Neural cell (in vitro differentiated cells): ENCODE data around the gene CCDC61.

ENCODE experiments used
- CTCF ChIP-seq: fragments of 450-650 bp; IDR thresholded peaks from 2 replicates; pipeline ENCODE4 v1.5.1; 2014; ENCODE audit warnings: antibody characterized with exemption, mild to moderate bottlenecking, moderate library complexity; ENCODE audit not compliant: poor library complexity, severe bottlenecking
- EZH2 ChIP-seq: fragments of 200-600, 300-800 bp; shearing (Covaris generic), sonication (generic); IDR thresholded peaks from 2 replicates; pipeline ENCODE4 v1.6.1; 2014; ENCODE audit warnings: antibody characterized with exemption, low read length, borderline replicate concordance, mild to moderate bottlenecking; ENCODE audit not compliant: insufficient read depth, poor library complexity, severe bottlenecking
- RAD21 ChIP-seq: fragments of 450-650 bp; conservative IDR thresholded peaks from 2 replicates; pipeline ENCODE4 v1.6.1; 2014; ENCODE audit warnings: antibody characterized with exemption, mild to moderate bottlenecking, moderate library complexity
- SMC3 ChIP-seq: fragments of 450-650 bp; conservative IDR thresholded peaks from 2 replicates; pipeline ENCODE4 v1.6.1; 2014; ENCODE audit warnings: antibody characterized with exemption, mild to moderate bottlenecking, moderate library complexity; ENCODE audit not compliant: poor library complexity
- TAF1 ChIP-seq: IDR thresholded peaks from 2 replicates; pipeline ENCODE4 v1.6.1; 2012; ENCODE audit warnings: low read depth
- TF ChIP-seq, protein P1 (sequence below): IDR thresholded peaks from 2 replicates; pipeline ENCODE4 v1.6.1; 2012; ENCODE audit warnings: borderline replicate concordance

GRCh38 chr19:45959517-45960025, 35.7 kb upstream of the CCDC61 start:
- TF ChIP-seq, protein P1, sequence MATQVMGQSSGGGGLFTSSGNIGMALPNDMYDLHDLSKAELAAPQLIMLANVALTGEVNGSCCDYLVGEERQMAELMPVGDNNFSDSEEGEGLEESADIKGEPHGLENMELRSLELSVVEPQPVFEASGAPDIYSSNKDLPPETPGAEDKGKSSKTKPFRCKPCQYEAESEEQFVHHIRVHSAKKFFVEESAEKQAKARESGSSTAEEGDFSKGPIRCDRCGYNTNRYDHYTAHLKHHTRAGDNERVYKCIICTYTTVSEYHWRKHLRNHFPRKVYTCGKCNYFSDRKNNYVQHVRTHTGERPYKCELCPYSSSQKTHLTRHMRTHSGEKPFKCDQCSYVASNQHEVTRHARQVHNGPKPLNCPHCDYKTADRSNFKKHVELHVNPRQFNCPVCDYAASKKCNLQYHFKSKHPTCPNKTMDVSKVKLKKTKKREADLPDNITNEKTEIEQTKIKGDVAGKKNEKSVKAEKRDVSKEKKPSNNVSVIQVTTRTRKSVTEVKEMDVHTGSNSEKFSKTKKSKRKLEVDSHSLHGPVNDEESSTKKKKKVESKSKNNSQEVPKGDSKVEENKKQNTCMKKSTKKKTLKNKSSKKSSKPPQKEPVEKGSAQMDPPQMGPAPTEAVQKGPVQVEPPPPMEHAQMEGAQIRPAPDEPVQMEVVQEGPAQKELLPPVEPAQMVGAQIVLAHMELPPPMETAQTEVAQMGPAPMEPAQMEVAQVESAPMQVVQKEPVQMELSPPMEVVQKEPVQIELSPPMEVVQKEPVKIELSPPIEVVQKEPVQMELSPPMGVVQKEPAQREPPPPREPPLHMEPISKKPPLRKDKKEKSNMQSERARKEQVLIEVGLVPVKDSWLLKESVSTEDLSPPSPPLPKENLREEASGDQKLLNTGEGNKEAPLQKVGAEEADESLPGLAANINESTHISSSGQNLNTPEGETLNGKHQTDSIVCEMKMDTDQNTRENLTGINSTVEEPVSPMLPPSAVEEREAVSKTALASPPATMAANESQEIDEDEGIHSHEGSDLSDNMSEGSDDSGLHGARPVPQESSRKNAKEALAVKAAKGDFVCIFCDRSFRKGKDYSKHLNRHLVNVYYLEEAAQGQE: no peak
- TF ChIP-seq RAD21 (no peak), CTCF (no peak), TAF1 (no peak), EZH2 (no peak), SMC3 (no peak)
